ENCODE results near the gene SP140. TPM values are rescaled to one million over a fixed set of nuclear protein-coding genes. Genes with fewer than 3 reads are reported as not detected.

SP140 gene
- total and polyA plus RNA-seq, 9 of the 15 experiments (the other 6 are each of a cell fraction or from before 2014, with no cell fraction given) = 0.04 to 1.1 (median 0.57) TPM; not detected in 1

DNA sequence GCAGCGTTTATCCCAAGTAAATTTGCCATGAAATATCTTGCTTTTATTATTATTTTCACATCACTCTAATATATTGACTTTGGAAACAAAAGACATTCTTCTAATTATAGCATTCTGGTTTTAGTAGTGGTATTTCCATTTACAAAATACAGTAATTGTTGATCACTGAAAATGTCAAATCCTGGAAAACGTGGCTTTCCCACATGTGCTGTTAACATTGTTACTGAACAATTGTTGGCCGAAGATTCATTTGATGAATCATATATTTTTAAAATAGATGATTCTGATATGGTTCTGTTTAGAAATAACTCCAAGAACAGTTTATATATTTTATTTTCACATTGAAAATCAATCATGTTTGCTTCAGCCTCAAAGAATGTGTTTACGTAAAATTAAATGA, 32.9 kb downstream of the SP140 start:
- ATAC-seq (no peak), FAIRE-seq (no peak), DNase-seq (ENCODE audit: extremely low read depth in 1 of 4, low spot score in 3 of 4) (no peak)
- WGBS (ENCODE audit: insufficient coverage, low coverage, missing lambda C conversion rate) = 8% methylated on average over 4 of the region's 4 CpGs
- ChIA-PET CTCF (ENCODE audit: low intra/inter-chr PET ratio) (no interaction called here), POLR2A (no interaction called here)
- Histone ChIP-seq H3K79me2 (ENCODE audit: control insufficient read depth, insufficient read depth, low read length) (no peaks in the 10 kb centered on the region), H3K9me3 (replicated peaks; ENCODE audit: control insufficient read depth, insufficient read depth, low read depth, low read length) (no peaks in the 10 kb centered on the region), H3K9ac (ENCODE audit: insufficient read depth in 1 of 2, low read depth in 2 of 2, low read length in 2 of 2) (no peak overlapping the region), H3K4me2 (ENCODE audit: insufficient read depth, low read length) (no peak overlapping the region), H3K4me1 (replicated peaks in 1 of 2; ENCODE audit: control insufficient read depth in 2 of 2, insufficient read depth in 2 of 2, low read length in 2 of 2) (no peaks in the 10 kb centered on the region), H3K9me1 (ENCODE audit: control insufficient read depth, insufficient read depth, low read length) (no peaks in the 10 kb centered on the region), H3K4me3 (no peak overlapping the region), H2AFZ (ENCODE audit: low read depth, low read length) (no peak overlapping the region), H3K27me3 (ENCODE audit: control insufficient read depth in 2 of 2, insufficient read depth in 2 of 2, low read length in 2 of 2) (no peaks in the 10 kb centered on the region), H3K27ac (ENCODE audit: extremely low read depth, low read depth, low read length) (no peak overlapping the region), H3K36me3 (ENCODE audit: control insufficient read depth, insufficient read depth, low read length) (no peaks in the 10 kb centered on the region), H4K20me1 (replicated peaks; ENCODE audit: control insufficient read depth, insufficient read depth, low read length) (no peaks in the 10 kb centered on the region)
- intact Hi-C loops (cut with micrococcal nuclease) (no loop called here), in situ Hi-C loops (cut with MboI) (no loop called here)
- no TSS peak for BruUV-seq (replicated peaks)
- no peak for TF ChIP-seq HCFC1 (IDR thresholded peaks at IDR 0.05; ENCODE audit: low read depth, low read length)
- TF ChIP-seq ZSCAN32 (CRISPR knock-in tag; IDR thresholded peaks at IDR 0.05) = no peak
- no peak for TF ChIP-seq CBX3 (IDR thresholded peaks at IDR 0.05; ENCODE audit: borderline replicate concordance in 1 of 2, low read length in 2 of 2)
- TF ChIP-seq ADNP (tag; IDR thresholded peaks at IDR 0.05) = no peak
- TF ChIP-seq, protein P1, sequence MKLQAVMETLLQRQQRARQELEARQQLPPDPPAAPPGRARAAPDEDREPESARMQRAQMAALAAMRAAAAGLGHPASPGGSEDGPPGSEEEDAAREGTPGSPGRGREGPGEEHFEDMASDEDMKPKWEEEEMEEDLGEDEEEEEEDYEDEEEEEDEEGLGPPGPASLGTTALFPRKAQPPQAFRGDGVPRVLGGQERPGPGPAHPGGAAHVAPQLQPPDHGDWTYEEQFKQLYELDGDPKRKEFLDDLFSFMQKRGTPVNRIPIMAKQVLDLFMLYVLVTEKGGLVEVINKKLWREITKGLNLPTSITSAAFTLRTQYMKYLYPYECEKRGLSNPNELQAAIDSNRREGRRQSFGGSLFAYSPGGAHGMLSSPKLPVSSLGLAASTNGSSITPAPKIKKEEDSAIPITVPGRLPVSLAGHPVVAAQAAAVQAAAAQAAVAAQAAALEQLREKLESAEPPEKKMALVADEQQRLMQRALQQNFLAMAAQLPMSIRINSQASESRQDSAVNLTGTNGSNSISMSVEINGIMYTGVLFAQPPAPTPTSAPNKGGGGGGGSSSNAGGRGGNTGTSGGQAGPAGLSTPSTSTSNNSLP (IDR thresholded peaks at IDR 0.05; ENCODE audit: borderline replicate concordance, low read depth, low read length) = no peak
- TF ChIP-seq, protein P2, sequence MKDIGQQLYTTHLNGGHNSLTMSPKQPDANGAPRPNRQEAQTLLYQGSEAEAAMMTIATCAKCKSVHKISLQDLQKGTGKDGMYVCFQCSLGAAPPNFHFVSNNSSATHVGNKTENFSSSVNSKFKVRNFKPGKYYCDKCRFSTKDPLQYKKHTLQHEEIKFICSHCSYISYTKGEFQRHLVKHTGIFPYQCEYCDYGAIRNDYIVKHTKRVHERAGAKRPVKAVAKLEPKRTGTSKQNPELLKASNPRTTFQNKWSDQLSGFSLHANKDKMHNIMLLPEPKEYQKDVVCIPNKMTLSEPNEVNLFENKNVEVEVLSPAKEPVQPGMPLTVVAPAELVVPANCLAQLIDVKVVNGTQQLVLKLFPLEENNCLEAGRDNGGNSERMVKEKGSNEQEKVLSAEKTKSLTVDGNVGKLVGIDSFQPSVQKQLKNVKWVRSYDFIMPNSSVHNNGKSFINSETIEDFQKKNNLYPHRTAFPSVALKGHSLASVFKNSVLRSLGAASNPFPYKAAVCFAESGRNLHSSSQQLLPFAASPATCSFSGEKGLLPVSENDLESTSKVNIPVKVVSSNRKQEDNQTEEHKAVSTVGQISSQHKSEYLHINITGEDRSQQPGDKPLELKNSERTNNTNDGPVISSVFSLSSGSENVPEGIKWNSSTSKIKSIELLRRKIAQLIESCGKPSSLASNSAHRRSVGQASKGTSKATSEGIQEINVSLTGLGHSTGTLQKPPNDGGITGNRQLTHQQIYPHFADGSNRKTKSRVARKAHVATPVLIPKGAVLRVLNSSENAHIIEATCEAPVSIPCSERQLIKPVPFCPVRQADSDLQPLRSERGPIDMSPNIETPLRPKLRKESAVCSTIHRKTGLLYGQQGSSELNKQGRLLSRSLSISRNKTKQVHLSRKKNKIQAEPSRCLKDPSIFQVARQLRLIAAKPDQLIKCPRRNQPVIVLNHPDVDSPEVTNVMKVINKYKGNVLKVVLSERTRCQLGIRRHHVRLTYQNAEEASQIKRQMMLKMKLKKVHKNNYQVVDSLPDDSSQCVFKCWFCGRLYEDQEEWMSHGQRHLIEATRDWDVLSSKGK (CRISPR knock-in tag; IDR thresholded peaks at IDR 0.05) = no peak
